HG02884 (cell line): ENCODE data around the gene CA10.

ENCODE experiments used
- ATAC-seq: cut with Tn5 transposase; IDR thresholded peaks from one replicate; pipeline ENCODE4 v1.9.1; 2021; ENCODE audit warnings: mild to moderate bottlenecking, moderate library complexity; ENCODE audit not compliant: unreplicated experiment

Gene CA10

GRCh38 chr17:51778842-51779241, 379.7 kb downstream of the CA10 start:
- no peak for ATAC-seq

- no peak for ATAC-seq
Observed at GRCh38 chr17:51770027-51770759, 388.3 kb downstream of the CA10 start.

GRCh38 chr17:51769231-51769630, 389.3 kb downstream of the CA10 start:
- ATAC-seq = no peak

- ATAC-seq = no peak
Observed at GRCh38 chr17:51768706-51769105, 389.8 kb downstream of the CA10 start.

- ATAC-seq = no peak
Observed at GRCh38 chr17:51767287-51767686, 391.2 kb downstream of the CA10 start.

GRCh38 chr17:51765282-51766135, 393.0 kb downstream of the CA10 start:
- no peak for ATAC-seq

GRCh38 chr17:51764387-51764971, 394.0 kb downstream of the CA10 start:
- peak; percentile 98 for ATAC-seq

- no peak for ATAC-seq
Observed at GRCh38 chr17:51763058-51763457, 395.5 kb downstream of the CA10 start.

- no peak for ATAC-seq
Observed at GRCh38 chr17:51761105-51761504, 397.4 kb downstream of the CA10 start.

GRCh38 chr17:51759260-51759659, 399.3 kb downstream of the CA10 start:
- no peak for ATAC-seq

- ATAC-seq = no peak
Observed at GRCh38 chr17:51751072-51751471, 407.4 kb downstream of the CA10 start.

GRCh38 chr17:51748749-51749604, 409.5 kb downstream of the CA10 start:
- no peak for ATAC-seq

GRCh38 chr17:51746421-51746820, 412.1 kb downstream of the CA10 start:
- no peak for ATAC-seq

GRCh38 chr17:51745993-51746392, 412.5 kb downstream of the CA10 start:
- no peak for ATAC-seq

GRCh38 chr17:51743477-51743876, 415.0 kb downstream of the CA10 start:
- ATAC-seq = no peak

GRCh38 chr17:51742571-51742970, 415.9 kb downstream of the CA10 start:
- no peak for ATAC-seq

- ATAC-seq = no peak
Observed at GRCh38 chr17:51741458-51741857, 417.1 kb downstream of the CA10 start.

- no peak for ATAC-seq
Observed at GRCh38 chr17:51740531-51740930, 418.0 kb downstream of the CA10 start.

GRCh38 chr17:51739245-51739886, 419.1 kb downstream of the CA10 start:
- ATAC-seq = no peak

- ATAC-seq = no peak
Observed at GRCh38 chr17:51736356-51736755, 422.2 kb downstream of the CA10 start.
